Measurements from ENCODE around the gene PKIG. TPM values are rescaled to one million over a fixed set of nuclear protein-coding genes. Genes with fewer than 3 reads are reported as not detected.

Gene PKIG
- total and polyA plus RNA-seq, 2 experiments from 2014 or later: 90.4 to 100 TPM

GRCh38 chr20:44606725-44607441, 24.5 kb downstream of the PKIG start:
- Histone ChIP-seq H3K4me1 (ENCODE audit: low read depth) (peaks cover 7% of the 10 kb centered on the region), H3K4me3 (no peak overlapping the region), H3K27ac (no peak overlapping the region), H3K27me3 (no peaks in the 10 kb centered on the region), H3K36me3 (no peaks in the 10 kb centered on the region), H3K9me3 (ENCODE audit: low read depth) (no peaks in the 10 kb centered on the region)
- TF ChIP-seq CTCF (IDR thresholded peaks at IDR 0.05; ENCODE audit: low read depth, low read length): no peak
- DNase-seq (ENCODE audit: low read depth in 1 of 2, low spot score in 1 of 2): no peak

DNA sequence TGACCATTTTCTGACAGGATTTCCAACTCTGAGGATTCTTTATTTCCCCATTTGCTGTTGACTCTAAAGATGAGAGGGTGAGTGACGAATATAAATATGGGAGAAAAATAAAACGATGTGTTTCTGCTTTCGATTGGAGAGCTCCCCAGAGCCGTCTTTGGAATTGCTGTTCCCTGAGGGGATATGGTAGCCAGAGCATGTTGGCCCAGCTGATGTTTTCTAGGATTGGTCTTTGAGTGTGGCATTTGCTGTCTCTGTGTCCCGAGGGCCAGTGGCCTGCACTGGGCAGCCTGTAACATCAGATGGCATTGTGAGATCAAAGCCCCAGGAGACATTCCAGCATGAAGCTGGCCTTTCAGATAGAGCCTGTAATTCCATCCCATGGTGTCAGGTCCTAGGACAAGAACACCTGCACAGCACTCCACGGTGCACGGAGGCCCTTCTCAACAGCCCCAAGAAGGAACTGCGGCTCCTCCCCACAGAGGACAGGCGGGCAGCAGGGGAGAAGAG, 26.7 kb downstream of the PKIG start:
- no peaks in the 10 kb centered on the region for H3K9me3 ChIP-seq (ENCODE audit: low read depth)

GRCh38 chr20:44609516-44610312, 27.3 kb downstream of the PKIG start:
- no peaks in the 10 kb centered on the region for H3K9me3 ChIP-seq (ENCODE audit: low read depth)
- H3K4me1 ChIP-seq (ENCODE audit: low read depth): peaks cover 6% of the 10 kb centered on the region
- peak overlapping the region; percentile 77 for H3K27ac ChIP-seq
- peak; percentile 99 for TF ChIP-seq CTCF (IDR thresholded peaks at IDR 0.05; ENCODE audit: low read depth, low read length)
- no peak overlapping the region for H3K4me3 ChIP-seq
- H3K36me3 ChIP-seq: no peaks in the 10 kb centered on the region
- no peaks in the 10 kb centered on the region for H3K27me3 ChIP-seq
- DNase-seq (ENCODE audit: low read depth in 1 of 2, low spot score in 1 of 2): peak; percentile 88 to 93

More for the DNA sequence above, 26.7 kb downstream of the PKIG start:
- DNase-seq (ENCODE audit: low read depth in 1 of 2, low spot score in 1 of 2): no peak
- Histone ChIP-seq H3K27me3 (no peaks in the 10 kb centered on the region), H3K4me1 (ENCODE audit: low read depth) (peaks cover 6% of the 10 kb centered on the region), H3K4me3 (no peak overlapping the region), H3K27ac (peak overlapping the region; percentile 77), H3K36me3 (no peaks in the 10 kb centered on the region)
- TF ChIP-seq CTCF (IDR thresholded peaks at IDR 0.05; ENCODE audit: low read depth, low read length): no peak

GRCh38 chr20:44610313-44610962, 28.1 kb downstream of the PKIG start:
- no peak for TF ChIP-seq CTCF (IDR thresholded peaks at IDR 0.05; ENCODE audit: low read depth, low read length)
- Histone ChIP-seq H3K4me3 (no peak overlapping the region), H3K9me3 (ENCODE audit: low read depth) (no peaks in the 10 kb centered on the region), H3K36me3 (no peaks in the 10 kb centered on the region), H3K27me3 (no peaks in the 10 kb centered on the region), H3K27ac (no peak overlapping the region), H3K4me1 (ENCODE audit: low read depth) (peaks cover 6% of the 10 kb centered on the region)
- no peak for DNase-seq (ENCODE audit: low read depth in 1 of 2, low spot score in 1 of 2)

DNA sequence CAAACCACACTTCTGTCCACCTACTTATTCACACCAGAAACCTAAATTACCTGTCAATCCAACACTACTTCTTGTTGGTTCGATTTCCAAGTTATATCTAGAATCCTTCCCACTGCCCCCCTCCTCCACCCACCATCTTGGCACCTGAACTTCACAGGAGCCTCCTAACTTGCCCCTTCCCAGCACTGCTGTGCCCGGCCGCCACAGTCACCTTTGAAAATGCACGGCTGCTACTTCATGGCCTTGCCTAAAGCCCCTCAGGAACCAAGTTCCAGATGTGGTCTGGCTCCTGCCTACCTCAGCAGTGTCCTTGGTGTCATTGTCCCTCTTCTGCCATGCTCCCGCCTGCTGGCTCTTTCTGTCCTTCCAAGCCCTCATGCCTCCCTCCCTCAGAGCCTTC, 31.2 kb downstream of the PKIG start:
- H3K9me3 ChIP-seq (ENCODE audit: low read depth): no peaks in the 10 kb centered on the region
- H3K4me3 ChIP-seq: no peak overlapping the region
- peaks cover 6% of the 10 kb centered on the region for H3K4me1 ChIP-seq (ENCODE audit: low read depth)
- no peaks in the 10 kb centered on the region for H3K27me3 ChIP-seq
- TF ChIP-seq CTCF (IDR thresholded peaks at IDR 0.05; ENCODE audit: low read depth, low read length): no peak
- no peaks in the 10 kb centered on the region for H3K36me3 ChIP-seq
- no peak for DNase-seq (ENCODE audit: low read depth in 1 of 2, low spot score in 1 of 2)
- no peak overlapping the region for H3K27ac ChIP-seq
